ENCODE data around the gene SLC30A7. TPM values are rescaled to one million over a fixed set of nuclear protein-coding genes. Genes with fewer than 3 reads are reported as not detected.

SLC30A7 gene
- total RNA-seq, 2 donors from 2014 or later: 32.8 to 39.2 TPM

DNA sequence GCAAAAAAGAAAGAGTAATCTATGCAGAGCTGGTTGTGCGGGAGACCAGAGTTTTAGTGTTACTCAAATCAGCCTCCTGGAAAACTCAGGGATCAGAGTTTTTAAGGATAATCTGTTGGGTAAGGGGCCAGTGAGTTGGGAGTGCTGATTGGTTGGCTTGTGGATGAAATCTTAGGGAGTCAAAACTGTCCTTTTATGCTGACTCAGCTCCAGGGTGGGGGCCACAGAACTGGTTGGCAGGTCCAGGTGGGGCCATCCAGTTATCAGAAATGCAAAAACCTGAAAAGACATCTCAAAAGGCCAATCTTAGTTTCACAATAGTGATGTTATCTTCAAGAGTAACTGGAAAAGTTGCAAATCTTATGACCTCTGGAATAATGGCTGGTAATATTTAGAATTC lies 4.5 kb upstream of the SLC30A7 start:
- no peak overlapping the region for H3K27ac ChIP-seq
- no peak overlapping the region for H3K9ac ChIP-seq (ENCODE audit: low read depth in 2 of 2, low read length in 2 of 2)
- no peaks in the 10 kb centered on the region for H3K4me1 ChIP-seq
- intact Hi-C loops (cut with DNase I): no loop called here
- H3K4me3 ChIP-seq: no peak overlapping the region
- no peaks in the 10 kb centered on the region for H3K9me3 ChIP-seq
- no peak for DNase-seq
- no peaks in the 10 kb centered on the region for H3K27me3 ChIP-seq
- TF ChIP-seq, protein P1, sequence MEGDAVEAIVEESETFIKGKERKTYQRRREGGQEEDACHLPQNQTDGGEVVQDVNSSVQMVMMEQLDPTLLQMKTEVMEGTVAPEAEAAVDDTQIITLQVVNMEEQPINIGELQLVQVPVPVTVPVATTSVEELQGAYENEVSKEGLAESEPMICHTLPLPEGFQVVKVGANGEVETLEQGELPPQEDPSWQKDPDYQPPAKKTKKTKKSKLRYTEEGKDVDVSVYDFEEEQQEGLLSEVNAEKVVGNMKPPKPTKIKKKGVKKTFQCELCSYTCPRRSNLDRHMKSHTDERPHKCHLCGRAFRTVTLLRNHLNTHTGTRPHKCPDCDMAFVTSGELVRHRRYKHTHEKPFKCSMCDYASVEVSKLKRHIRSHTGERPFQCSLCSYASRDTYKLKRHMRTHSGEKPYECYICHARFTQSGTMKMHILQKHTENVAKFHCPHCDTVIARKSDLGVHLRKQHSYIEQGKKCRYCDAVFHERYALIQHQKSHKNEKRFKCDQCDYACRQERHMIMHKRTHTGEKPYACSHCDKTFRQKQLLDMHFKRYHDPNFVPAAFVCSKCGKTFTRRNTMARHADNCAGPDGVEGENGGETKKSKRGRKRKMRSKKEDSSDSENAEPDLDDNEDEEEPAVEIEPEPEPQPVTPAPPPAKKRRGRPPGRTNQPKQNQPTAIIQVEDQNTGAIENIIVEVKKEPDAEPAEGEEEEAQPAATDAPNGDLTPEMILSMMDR (IDR thresholded peaks at IDR 0.05): no peak
- H3K36me3 ChIP-seq: no peaks in the 10 kb centered on the region

DNA sequence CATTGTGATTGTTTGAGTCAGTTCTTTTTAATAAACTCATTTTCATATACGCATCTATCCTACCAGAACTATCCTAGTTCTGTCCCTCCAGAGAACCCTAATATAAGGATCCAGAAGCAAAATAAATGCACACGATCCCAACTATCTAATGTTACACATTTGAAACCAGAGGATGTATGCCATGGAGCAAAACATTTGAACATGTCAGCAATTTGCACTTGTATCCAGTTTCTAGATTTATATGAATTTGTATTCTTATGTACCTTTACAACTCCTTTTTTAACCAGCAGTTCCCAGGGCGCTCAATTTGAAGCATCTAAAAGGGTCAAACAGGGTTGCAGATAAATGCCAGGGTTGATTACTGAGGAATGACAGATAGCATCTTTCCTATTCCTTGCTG lies 3.3 kb upstream of the SLC30A7 start:
- no peaks in the 10 kb centered on the region for H3K36me3 ChIP-seq
- no peak for DNase-seq
- no peaks in the 10 kb centered on the region for H3K9me3 ChIP-seq
- no peak overlapping the region for H3K9ac ChIP-seq (ENCODE audit: low read depth in 2 of 2, low read length in 2 of 2)
- H3K27ac ChIP-seq: no peak overlapping the region
- H3K4me1 ChIP-seq: no peaks in the 10 kb centered on the region
- H3K4me3 ChIP-seq: no peak overlapping the region
- intact Hi-C loops (cut with DNase I): no loop called here
- TF ChIP-seq, protein P1 (IDR thresholded peaks at IDR 0.05): no peak
- no peaks in the 10 kb centered on the region for H3K27me3 ChIP-seq

DNA sequence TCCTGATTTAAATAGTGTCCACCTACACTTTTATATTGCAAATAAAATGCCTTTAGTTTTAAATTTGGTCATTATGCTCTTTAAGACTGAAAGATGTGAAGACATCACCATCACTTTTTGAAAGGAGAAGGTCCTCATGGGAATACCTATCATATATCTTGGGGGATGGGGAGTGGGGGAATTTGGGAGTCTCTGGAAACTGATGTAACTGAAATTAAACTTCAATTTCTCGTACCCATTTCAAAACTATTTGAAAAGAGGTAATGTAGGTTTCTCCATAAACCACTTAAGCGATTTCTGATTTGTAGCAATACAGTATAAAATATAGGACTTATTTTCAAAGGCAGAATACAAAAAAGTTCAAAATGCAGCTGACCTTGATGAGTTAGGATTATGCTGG lies 2.2 kb upstream of the SLC30A7 start:
- no peak overlapping the region for H3K9ac ChIP-seq (ENCODE audit: low read depth in 2 of 2, low read length in 2 of 2)
- no peak overlapping the region for H3K4me3 ChIP-seq
- intact Hi-C loops (cut with DNase I): no loop called here

DNA sequence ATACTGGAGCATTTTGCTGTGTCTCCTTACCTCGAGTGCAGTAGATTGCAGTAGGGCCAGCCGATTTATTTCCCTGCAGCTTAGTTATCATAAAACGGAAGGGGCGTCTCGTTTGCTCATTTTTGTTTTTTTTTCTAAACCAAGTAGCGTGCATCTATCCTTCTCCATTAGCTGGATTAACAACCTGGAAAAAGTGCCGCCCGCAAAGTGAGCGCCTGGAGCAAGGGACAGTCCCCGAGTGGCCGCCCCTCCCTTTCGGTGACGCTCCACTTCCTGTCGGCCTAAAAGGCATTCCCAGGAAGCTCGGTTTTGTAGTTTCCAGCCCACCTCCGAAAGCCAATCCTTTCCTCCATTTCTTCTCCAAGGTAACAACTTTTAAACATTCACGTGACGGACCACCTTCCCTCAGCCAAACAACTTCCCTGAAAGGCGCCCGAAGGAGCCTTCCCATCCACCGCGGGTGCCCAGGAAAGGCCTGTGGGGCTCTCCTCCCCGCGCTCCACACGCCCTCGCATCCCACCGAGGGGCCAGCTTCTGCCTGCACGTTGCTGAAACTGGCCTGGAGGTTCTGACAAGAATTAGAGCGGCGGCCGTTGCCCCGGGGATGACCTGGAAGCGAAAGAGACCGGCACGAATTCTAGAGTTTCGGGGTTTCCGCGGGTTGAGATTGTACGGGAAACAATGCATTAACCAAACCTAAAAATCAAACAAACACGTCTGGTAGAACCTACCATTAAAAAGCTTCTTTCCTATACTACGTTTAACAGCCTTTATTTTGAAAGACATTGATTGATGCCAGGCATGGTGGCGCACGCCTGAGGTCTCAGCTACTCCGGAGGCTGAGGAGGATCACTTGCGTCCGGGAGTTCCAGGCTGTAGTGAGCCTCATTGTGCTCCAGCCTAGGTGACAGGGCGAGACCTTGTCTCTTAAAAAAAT lies 1.0 kb upstream of the SLC30A7 start, which contains the start of gene EXTL2:
Gene EXTL2 (minus strand): TSS at position 240 of the 937 bp plus-strand sequence. CDS start 6,085 bp downstream, outside the sequence.
- Histone ChIP-seq H3K9me3 (no peaks in the 10 kb centered on the region), H3K4me1 (no peaks in the 10 kb centered on the region), H3K36me3 (no peaks in the 10 kb centered on the region), H3K4me3 (peak within 1 kb of the TSS; percentile 68), H3K27me3 (no peaks in the 10 kb centered on the region), H3K27ac (peak within 1 kb of the TSS; percentile 95), H3K9ac (ENCODE audit: low read depth in 2 of 2, low read length in 2 of 2) (peak within 1 kb of the TSS; percentile 77 to 97)
- peak; percentile 92 for DNase-seq
- TF ChIP-seq, protein P1 (IDR thresholded peaks at IDR 0.05): no peak
- intact Hi-C loops (cut with DNase I): no loop called here

More for the DNA sequence above, 2.2 kb upstream of the SLC30A7 start:
- Histone ChIP-seq H3K9me3 (no peaks in the 10 kb centered on the region), H3K36me3 (no peaks in the 10 kb centered on the region), H3K27ac (no peak overlapping the region), H3K27me3 (no peaks in the 10 kb centered on the region), H3K4me1 (no peaks in the 10 kb centered on the region)
- DNase-seq: no peak
- TF ChIP-seq, protein P1 (IDR thresholded peaks at IDR 0.05): no peak

DNA sequence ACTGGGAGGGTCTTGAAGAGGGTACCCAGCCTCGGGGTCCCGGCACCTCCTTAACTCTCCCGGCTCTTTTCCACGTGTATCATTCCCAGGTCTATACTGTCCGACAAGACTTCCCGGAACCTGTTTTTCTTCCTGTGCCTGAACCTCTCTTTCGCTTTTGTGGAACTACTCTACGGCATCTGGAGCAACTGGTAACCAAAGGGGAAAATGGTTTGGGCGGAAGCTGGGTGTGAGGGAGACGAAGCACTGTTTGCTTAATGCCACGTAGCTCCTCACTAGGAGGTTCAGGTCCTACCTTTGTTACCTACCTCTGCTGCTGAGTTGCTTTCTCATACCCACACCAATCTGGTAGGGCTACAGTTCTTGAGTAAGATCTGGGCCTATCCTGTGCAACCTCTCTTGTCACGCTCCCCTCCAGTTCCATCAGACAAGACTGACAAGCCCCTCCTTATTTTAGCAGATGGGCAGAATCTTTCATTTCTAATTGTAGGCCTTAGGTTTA lies 642 bp downstream of the SLC30A7 start:
- H3K27ac ChIP-seq: peak overlapping the region; percentile 95
- intact Hi-C loops (cut with DNase I): no loop called here

More for the DNA sequence above, 642 bp downstream of the SLC30A7 start:
- Histone ChIP-seq H3K4me3 (peak overlapping the region; percentile 68), H3K9me3 (no peaks in the 10 kb centered on the region), H3K4me1 (no peaks in the 10 kb centered on the region), H3K9ac (ENCODE audit: low read depth in 2 of 2, low read length in 2 of 2) (peak overlapping the region; percentile 93 to 97), H3K36me3 (no peaks in the 10 kb centered on the region), H3K27me3 (no peaks in the 10 kb centered on the region)
- TF ChIP-seq, protein P1 (IDR thresholded peaks at IDR 0.05): no peak
- peak; percentile 54 for DNase-seq
